ENCODE data around the gene PDGFD.
A peak's percentile ranks its signal among the peaks of the same experiment; 100 is the strongest.

The PDGFD gene

DNA sequence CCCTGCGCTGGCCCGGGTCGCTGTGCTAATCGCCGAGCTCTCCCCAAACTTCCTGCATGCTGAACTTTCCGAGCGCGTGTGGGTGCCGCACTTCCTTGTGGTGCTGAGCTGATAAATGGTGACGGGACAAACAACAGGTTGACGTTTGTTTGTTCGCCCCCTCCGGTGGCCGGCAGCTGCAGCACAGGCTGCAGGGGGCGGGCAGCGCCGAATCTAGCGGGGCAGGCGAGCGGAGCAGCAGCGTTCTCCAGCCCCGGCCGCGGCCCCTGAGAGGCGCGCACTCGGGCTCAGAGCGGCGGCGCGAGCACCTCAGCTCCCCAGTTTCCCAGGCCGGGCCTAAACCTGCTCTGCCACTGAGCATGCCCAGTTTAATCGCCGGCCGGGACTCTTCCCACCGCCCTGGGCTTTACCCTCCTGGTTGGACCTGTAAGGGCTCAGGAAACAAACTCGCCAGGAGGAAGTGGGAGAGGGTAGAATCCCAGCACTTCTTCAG is at the start of gene PDGFD:
Gene PDGFD (minus strand): TSS at position 120 of the 493 bp plus-strand sequence.
- DNase-seq (ENCODE audit: low read depth) = peak; percentile 12

DNA sequence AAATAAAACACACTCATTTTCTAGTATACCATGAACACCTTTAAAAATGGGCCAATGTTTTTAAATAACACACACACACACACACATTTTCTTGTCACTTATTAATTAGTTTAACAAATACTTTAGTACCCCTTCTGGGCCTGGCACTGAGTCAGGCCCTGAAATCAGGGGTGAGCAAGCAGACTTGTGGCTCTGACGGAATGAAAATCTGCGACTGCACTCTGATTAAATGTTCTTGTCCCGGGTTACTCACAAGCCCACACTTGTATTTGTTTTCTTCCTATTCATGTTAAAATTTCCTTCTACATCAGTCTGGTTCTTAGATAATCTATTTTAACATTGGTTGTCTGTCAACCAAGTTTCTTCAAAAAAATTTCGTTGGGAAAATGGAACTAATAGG is 43.0 kb upstream of the PDGFD start:
- DNase-seq (ENCODE audit: low read depth) = no peak

DNA sequence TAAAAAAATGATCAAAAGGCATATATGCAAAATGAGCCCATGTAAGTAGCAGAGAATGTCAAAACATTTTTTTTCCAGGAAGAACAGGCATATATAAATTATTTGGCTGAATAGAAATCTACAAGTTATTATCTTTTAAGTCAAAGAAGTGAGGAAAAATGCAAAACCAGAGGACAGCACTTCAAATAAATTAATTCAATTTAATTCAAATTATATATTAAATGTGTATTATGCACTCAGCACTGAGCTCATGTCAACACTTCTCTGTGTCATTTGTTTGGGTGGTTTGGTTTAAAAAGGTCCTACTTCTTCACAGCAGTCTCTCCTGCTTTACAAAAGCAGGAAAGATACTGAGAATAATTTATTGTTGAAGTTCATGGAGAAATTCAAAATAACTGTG is 41.9 kb upstream of the PDGFD start:
- DNase-seq (ENCODE audit: low read depth) = no peak

DNA sequence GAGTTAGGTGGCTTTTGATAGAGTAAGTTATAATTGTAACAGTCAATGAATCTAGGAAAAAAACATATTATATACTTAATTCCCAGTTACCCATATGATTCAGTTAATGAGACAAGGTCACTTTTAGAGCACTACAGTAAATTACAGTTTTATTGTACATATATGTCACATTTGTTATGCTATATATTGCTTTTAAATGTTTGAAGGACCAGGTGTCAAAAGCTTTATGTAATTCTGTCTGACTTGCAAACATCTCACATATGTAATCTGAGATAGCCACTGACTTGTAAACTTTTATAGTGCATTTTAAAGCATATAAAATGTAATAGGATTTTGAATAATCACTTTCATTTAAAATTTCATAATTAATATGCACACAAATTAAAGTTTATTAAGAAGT is 36.7 kb upstream of the PDGFD start:
- no peak for DNase-seq (ENCODE audit: low read depth)

DNA sequence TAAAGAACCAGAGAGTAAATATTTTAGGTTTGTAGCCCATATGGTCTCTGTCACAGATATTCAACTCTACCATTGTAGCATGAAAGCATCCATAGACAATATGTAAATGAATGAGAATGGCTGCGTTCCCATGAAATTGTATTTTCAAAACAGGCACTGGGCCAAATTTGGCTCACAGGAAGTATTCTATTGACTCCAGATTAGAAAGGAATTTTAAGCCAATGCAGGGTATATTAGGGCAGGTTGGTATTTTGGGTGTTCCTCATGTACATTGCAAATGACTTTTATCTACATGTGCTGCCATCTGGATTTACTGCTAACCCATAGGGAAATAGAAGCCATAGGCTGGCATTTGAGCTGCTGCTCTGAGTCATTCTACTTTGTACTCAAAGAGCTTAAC is 35.1 kb upstream of the PDGFD start:
- no peak for DNase-seq (ENCODE audit: low read depth)

DNA sequence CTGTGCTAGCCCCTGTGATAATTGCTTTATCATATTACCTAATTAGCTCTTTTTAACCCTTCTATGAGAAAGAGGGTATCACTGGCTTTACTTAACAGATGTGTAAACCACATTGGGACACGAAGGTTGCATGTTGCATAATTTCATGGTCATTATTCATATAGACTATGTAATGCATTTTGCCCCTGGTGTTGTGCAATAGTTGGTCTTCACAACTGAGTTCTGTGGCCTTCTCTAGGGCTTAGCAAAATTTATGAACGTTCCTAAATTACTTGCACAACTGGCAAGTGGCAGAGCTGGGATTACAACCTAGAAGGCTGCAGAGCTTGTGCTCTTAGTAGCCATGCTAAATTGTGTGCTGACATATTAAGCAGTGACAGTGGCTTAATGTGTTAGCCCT is 34.6 kb upstream of the PDGFD start:
- DNase-seq (ENCODE audit: low read depth) = no peak

DNA sequence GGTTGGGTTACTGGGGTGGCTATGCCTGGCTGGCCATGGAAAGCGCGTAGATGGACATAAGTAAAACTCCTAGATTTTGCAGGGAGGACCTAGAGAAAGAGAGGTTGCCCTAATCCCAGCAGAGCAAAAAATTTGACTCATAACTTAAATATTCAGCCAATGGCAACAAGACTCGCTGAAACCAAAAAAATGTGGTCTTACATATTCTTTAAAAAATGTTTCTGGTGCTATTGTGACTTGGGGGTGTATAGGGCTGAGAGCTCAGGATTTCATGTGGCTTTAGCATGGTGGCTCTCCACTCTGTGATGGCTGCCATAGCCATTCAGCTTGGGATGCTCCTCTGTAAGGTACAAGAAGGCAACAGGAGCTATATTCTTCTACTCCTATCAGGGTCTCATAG is 27.2 kb upstream of the PDGFD start:
- no peak for DNase-seq (ENCODE audit: low read depth)

DNA sequence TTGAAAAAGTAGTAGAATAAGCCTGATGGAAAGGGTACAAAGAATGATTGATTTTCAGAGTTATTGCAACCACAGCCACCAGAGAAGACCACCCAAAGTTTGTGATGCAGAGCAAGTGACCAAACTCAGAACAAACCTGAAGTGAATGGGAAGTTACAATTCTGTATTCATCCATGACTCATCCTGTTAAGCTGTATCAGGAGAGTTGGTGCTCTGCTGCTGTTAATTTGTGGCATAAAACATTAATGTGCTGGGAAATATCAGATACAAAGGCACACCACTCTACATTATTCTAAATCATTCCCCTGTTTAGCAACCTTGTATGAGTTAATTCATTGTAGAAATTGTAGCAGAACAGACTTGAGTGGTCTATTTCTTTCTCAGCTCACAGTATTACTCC is 19.6 kb upstream of the PDGFD start:
- no peak for DNase-seq (ENCODE audit: low read depth)

DNA sequence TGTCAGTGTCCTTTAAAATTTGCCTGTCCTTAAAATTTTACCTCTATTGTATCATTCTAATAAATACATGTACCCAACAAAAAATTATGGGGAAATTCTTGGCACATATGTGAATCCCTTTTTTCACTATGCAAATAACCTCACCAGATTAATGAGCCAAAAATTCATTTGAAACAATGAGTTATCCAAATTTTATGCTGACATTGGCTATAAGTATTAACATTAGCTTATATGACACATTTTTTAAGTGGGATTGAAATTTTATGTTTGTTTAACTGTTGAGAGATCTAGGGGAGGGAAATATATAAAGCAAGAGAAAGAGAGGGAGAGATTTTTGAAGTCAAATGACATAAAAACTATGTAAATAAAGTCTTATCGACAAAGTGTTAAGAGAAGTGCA is 11.8 kb upstream of the PDGFD start:
- DNase-seq (ENCODE audit: low read depth) = no peak

DNA sequence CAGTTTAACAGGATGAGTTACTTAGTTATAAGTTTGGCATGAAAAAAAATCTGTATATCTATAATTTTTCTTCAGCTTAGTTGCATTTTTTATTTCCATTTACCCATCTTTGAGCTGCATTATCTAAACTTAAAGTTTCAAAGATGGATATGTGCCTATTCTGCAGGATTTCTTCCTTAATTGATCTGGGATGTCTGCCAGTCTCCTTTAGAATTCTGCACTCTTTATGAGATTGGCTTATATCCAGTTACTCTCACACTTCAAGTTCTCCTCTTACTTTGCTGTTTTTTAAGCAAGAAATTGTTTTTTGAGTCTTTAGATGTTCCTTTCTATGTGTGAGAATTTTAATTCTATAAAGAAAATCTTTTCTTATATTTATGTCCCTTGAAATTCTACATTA is 5.1 kb upstream of the PDGFD start:
- DNase-seq (ENCODE audit: low read depth) = no peak

DNA sequence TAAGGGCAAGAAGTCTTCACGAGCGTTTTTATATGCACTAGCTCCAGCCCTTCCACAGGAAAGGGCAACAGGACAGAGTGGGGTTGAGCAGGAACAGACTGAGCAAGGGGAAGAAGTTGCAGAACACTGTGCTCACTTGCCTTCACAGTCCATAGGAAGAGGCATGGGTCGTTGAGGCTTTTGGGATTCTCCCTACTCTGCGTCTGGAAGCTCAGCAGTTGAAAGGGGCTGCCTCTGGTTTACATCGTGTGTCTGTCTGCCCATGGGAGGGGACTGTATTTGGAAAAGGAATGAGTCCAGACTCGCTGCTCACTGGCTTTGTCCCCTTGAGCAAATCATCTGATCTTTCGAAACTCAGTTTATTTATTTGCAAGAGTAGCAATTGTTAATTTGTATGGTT is 1.1 kb upstream of the PDGFD start:
- no peak for DNase-seq (ENCODE audit: low read depth)

DNA sequence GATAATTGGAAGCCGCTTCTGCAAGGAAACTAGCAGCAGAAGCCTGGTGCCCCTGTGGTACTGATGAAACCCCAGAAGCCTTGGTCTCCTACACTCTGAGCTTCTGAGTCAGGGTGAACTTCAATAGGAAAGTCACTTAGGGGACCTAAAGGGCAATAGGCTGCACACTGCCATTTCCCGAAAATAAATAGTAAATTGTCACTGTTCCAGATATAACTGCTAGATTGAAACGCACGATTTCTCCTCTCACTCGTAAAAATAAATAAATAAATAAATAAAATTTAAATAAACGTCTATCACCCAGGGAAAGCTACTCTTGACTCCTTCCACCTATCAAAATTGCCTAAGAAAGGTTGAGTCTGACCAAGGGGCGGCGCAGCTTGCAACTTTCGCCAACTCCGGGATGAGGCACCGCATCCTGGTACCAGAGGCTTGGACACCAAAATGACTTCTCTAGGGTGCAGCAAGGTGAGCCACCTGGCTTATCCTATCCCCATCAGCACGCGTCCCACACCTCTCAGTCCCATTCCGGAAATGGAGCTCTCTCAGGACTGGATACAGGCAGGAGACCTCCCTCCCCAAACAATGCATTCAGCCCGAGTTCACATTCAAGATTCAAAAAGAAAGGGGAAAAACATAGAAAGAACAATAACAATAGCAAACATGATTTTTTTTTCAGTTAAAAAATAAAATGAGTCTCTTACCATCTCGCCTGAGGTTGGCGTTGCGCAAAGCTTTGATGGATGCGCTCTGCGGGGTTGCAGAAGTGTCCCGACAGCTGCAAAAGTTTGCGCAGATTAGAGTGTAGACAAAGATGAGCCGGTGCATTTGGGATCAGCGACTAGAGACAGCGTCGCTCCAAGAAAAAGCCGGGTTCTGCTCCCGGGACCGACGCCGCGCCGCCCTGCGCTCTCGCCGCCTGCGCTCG is 583 bp downstream of the PDGFD start:
- DNase-seq (ENCODE audit: low read depth) = no peak

DNA sequence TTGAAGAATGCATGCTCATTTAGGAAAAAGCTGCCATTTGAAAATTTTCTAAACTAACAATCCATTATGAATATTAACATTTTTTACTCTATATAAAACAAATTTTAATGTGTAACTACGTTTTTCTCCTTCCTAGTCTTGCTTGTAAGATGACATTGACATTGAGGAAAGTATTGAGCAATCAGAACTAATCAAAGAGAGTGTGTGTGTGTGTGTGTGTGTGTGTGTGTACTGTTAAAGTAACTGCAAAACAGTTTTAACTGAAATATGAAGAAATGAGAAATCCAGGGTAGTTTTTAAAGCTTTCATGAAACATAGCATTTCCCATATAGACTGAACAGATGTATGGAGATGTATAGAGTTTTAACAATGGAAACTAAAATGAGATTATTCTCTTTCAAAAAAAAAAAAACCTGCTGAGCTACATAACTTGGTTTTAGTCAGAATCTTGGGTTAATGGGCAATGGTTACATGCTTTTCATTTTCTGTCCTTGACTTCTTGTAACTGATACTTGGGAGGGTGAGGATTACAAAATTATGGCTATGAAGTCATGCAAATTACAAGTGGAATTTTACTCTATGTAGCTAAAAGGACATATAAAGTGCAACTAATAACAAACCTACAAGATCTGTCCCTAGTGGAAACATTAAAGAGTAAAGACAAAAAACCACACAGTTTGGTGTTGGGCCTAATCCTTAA is 2.0 kb downstream of the PDGFD start:
- DNase-seq (ENCODE audit: low read depth) = no peak

DNA sequence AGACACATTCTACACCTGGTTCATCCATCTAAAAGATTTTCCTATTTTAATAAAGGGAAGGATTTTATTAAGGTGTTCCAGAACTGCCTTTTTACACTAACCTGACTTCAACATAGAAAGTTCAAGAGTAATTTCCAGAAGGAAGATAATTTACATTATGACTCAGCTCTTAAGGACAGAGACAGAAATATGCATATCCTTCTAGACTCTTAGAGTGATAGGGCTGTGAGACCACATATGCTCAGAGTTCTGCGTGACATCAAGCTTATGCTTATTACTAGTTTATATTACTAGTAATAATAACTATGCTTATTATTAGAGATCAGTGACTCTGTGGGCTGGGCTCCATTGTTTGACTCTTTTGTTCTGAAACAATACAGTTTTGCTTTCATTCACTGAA is 4.6 kb downstream of the PDGFD start:
- DNase-seq (ENCODE audit: low read depth) = no peak

DNA sequence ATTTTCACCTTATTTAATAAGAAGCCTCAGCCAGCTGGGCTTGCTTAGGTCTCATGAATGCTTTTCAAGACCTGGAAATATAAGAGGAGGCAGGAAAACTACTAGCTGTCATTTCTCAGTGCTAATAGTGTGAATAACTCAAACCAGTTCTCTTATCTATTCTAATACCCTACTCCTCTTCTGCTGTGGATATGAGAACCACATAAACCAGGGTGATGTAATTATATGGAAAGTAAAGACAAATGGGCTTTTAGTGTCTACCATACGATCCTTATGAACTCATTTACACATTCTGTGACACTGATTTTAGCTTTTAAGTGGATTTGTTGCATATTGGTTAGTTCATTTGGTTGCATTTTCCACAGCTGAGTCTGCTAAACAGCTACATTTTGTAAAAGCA is 8.6 kb downstream of the PDGFD start:
- no peak for DNase-seq (ENCODE audit: low read depth)

DNA sequence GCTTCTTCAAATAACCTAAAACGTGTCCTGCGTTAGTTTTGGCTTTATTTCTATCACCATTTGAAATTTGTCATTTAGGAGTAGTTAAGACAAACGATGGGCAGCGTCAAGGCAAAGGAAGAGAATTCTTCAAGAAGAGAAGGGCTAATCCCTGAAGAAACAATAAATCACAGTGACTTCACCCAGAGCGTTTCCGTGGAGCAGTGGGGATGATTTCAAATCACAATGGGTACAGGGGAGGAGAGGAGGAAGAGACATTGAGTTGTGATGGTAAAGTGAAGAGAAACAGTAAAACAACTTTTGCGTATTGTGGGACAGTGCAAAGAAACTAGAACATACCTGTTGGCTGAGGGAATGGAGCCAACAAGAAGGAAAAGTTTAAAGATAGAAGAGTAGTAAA is 9.7 kb downstream of the PDGFD start:
- no peak for DNase-seq (ENCODE audit: low read depth)

DNA sequence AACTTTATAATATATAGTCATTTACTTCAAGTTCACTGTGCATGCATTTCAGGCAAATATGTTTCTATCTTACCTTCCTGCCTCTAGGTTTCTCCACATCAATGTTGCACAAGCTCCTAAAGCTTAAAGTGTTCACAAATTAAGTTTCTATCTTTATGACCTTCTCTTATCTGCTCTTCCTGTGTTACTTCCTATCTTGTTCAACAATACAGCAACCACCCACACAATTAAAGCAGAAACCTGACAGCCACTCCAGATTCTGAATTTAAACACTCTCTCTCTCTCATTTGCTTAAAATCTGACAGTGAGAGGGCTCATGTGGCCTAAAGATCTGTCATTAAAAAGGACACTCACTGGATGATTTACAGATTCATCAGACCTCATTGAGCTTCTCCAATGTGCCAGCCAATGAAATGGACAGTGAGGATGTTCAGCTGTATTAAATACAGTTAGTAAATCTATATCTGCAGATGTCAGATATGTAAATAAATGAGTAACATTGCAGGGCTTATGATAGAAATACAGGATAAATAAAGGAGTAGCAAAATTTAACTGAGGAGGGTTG is 10.9 kb downstream of the PDGFD start:
- DNase-seq (ENCODE audit: low read depth) = no peak

DNA sequence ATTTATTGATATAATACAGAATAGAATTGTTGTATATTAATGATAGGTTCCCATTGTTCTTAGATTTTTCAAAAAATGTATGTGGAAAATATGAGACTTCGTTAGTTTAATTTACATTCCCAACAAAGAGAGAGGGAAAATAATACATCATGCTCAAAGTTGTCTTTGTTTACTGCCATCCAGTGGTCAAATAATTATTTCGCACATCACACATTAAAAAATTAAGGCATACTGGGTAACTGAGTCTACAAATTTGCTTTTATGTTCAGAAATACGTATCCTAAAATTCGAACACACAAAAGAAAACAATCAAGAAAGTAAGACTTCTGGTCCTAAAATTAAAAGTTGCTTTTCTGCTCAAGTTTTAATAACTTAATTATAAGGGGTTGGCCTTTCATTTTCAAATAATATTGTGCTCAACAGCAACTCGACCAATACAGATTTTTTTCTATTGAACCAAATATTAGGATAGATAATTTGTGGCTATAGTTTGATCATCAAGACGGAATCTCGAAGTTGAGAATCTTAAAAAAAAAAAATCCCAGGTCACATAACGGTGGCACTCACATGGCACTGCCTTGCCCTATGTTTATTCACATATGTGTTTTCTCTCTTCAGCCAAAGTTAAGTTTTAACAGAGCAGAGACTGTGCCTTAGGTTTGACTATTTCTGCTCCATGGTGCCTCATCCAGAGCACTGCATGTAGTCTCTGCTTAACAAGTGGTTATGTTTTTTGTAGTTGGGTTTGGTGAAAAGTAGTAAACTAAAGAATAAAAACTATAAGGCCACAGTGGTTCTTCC is 12.3 kb downstream of the PDGFD start:
- no peak for DNase-seq (ENCODE audit: low read depth)

DNA sequence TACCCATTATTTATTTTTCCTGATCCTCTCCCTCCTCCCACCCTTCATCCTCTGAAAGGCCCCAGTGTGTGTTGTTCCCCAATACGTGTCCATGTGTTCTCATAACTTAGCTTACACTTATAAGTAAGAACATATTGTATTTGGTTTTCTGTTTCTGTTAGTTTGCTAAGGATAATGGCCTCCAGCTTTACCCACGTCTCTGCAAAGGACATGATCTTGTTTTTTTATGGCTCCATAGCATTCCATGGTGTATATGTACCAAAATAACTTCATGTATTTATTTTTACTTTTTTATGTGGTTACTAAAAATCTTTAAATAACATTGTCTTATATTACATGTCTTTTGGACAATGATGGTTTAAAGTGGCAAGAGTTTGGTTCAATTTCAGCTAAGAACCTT is 15.2 kb downstream of the PDGFD start:
- no peak for DNase-seq (ENCODE audit: low read depth)

DNA sequence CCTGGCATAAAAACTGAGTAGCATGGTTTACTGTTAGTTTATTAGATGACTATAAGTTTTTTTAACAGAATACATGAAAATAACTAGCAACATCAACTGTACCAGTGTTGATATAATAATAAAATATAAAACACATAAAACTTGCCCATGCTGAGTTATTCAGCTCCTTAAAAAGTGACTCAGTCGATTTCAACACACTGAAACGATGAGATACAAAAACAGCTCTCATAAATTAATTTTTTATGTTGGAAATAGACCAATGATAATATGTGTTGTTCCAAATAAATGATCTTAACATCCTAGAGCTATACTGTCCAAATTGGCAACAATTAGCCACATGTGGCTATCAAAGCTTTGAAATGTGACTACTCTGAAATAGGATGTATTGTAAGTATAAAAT is 15.9 kb downstream of the PDGFD start:
- DNase-seq (ENCODE audit: low read depth) = no peak

DNA sequence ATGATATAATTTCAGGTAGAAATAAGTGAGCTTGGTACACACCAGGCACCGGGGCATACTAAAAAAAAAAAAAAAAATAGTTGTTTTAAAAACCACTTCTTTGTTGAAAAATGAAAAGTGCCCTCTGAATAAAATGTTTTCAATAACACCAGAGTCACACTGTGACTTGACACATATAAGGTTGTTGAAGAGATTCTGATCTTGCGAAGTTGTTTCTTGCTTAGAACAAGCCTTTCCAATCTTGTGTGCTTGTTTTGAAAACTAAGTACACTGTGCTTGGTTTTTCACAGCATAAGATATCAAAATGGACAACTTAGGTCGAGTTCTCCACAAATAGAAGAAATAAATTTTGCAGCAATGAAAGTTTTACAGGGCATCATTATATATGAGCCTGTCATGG is 17.0 kb downstream of the PDGFD start:
- DNase-seq (ENCODE audit: low read depth) = no peak

DNA sequence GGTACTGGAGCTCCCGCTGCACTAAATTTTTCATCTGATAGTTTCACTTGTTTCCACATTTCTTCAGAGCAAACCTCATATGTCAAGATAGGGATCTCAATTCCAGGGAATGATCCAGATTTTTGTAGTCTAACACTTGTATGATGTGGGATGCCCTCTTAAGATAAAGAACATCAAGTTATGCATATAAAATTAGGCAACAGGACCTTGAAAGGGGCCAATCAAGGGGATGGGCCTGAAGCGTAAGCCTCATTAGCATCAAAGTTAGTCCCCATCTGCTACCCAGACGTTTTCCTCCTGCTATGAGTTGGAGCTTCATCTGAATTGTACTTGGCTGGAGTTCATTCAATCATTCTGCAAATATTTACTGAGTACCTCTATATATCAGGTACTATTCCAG is 17.5 kb downstream of the PDGFD start:
- no peak for DNase-seq (ENCODE audit: low read depth)
